Mucosa of descending colon (tissue), 3 donors: ENCODE measurements around the gene STAMBP. TPM values are rescaled to one million over a fixed set of nuclear protein-coding genes. Genes with fewer than 3 reads are reported as not detected.

Experiments
- ATAC-seq: fragments of 200-7000 bp; cut with Tn5 transposase; one replicate; pipeline ENCODE4 v1.9.1; 2020; ENCODE audit warnings: mild to moderate bottlenecking, moderate library complexity
- DNase-seq, 3 donors: peaks; one replicate each; pipeline ENCODE4 v3.0.0-alpha.2; 2020
- H3K36me3 ChIP-seq: fragments of 200-600 bp; one replicate; pipeline ENCODE4 v1.8.0; 2021; ENCODE audit warnings: low read depth, mild to moderate bottlenecking
- H3K4me1 ChIP-seq: fragments of 200-600 bp; one replicate; pipeline ENCODE4 v1.8.0; 2021; ENCODE audit warnings: low read depth, mild to moderate bottlenecking
- H3K4me3 ChIP-seq: fragments of 200-600 bp; one replicate; pipeline ENCODE4 v1.8.0; 2021; ENCODE audit warnings: mild to moderate bottlenecking
- H3K9me3 ChIP-seq: fragments of 200-600 bp; one replicate; pipeline ENCODE4 v1.8.0; 2021; ENCODE audit warnings: mild to moderate bottlenecking
- CTCF ChIP-seq: fragments of 200-600 bp; IDR thresholded peaks from one replicate; pipeline ENCODE4 v1.8.0; 2022; ENCODE audit warnings: antibody characterized with exemption, mild to moderate bottlenecking
- intact Hi-C, 2 donors: fragments of 100-400 bp; cut with DNase I in 1 of 2; cut with micrococcal nuclease in 1 of 2; formaldehyde crosslinking; loops; one replicate each; pipeline versions ENCODE4 v1.11.0 to v1.11.1; 2022; cut with DNase I, micrococcal nuclease
- total RNA-seq, 3 donors: library from RNA; stranded (reverse); fragmentation: NEBNext Ultra II Directional in 2 of 3; extraction: Animal tissue kit (Norgen Biotek cat#: 25700) in 2 of 3; gene quantifications; one replicate each; pipeline versions ENCODE4 v1.2.1 to v1.2.4, GENCODE V29; 2021 to 2023
- donor health status: DM: no; HTN: no; CAD: no; lungs with moderate emphysema.
- donor health status: DM: no; HTN: no; CAD: no.
- donor health status: DM: no; HTN: yes; CAD: no.

The STAMBP gene
- total RNA-seq, 3 donors from 2014 or later = 38.9 to 47.0 (median 42.5) TPM

GRCh38 chr2:73922681-73923080 lies 93.9 kb downstream of the STAMBP start:
- H3K36me3 ChIP-seq = no peaks in the 10 kb centered on the region
- H3K9me3 ChIP-seq = no peaks in the 10 kb centered on the region
- H3K4me1 ChIP-seq = peaks cover 13% of the 10 kb centered on the region
- DNase-seq (no peak), ATAC-seq (no peak)
- intact Hi-C loops = no loop called here
- TF ChIP-seq CTCF = no peak
- no peak overlapping the region for H3K4me3 ChIP-seq

Other genes with a start within 250 kb of the STAMBP start
- gene NAT8, start 186.5 kb upstream of the STAMBP start, total RNA-seq = under 1 TPM in 1 of 3 donors, not detected in 2; 0.52 TPM
- 10 to 100 TPM; 22.3 to 33.5 (median 23.9) TPM for gene TPRKB, start 91.6 kb upstream of the STAMBP start, total RNA-seq
- gene DUSP11, start 48.9 kb upstream of the STAMBP start, total RNA-seq = 10 to 100 TPM; 18.5 to 22.5 (median 21.0) TPM
- not detected for gene C2orf78, start 44.8 kb upstream of the STAMBP start, total RNA-seq
- 1,000 to 10,000 TPM in 1 of 3 donors, 100 to 1,000 TPM in 1, 10 to 100 TPM in 1; 53.1 to 3,506 (median 391) TPM for gene ACTG2, start 64.0 kb downstream of the STAMBP start, total RNA-seq
- gene DGUOK, start 97.9 kb downstream of the STAMBP start, total RNA-seq = 10 to 100 TPM; 36.5 to 61.3 (median 57.8) TPM
- 10 to 100 TPM; 16.6 to 28.7 (median 21.9) TPM for gene TET3, start 155.9 kb downstream of the STAMBP start, total RNA-seq